Muscle of leg (tissue), 11 donors: ENCODE data around the gene ACKR4. TPM values are rescaled to one million over a fixed set of nuclear protein-coding genes. Genes with fewer than 3 reads are reported as not detected.
A peak's percentile ranks its signal among the peaks of the same experiment; 100 is the strongest.

ENCODE experiments used
- DNase-seq: peaks from one replicate; pipeline ENCODE4 v3.0.0; 2013
- H3K27ac ChIP-seq: one replicate; pipeline ENCODE4 v1.5.1; 2013; ENCODE audit warnings: mild to moderate bottlenecking, low read length, control low read depth
- H3K27me3 ChIP-seq: one replicate; pipeline ENCODE4 v1.6.1; 2013; ENCODE audit warnings: low read length; ENCODE audit not compliant: control insufficient read depth, insufficient read depth
- H3K36me3 ChIP-seq: one replicate; pipeline ENCODE4 v1.6.1; 2013; ENCODE audit warnings: low read length; ENCODE audit not compliant: control insufficient read depth, insufficient read depth
- H3K4me1 ChIP-seq: one replicate; pipeline ENCODE4 v1.6.1; 2013; ENCODE audit warnings: low read length; ENCODE audit not compliant: control insufficient read depth, insufficient read depth
- H3K4me3 ChIP-seq: one replicate; pipeline ENCODE4 v1.5.1; 2013; ENCODE audit warnings: low read length, control low read depth
- H3K9me3 ChIP-seq: replicated peaks from 2 replicates; pipeline ENCODE4 v1.6.1; 2013; ENCODE audit warnings: low read depth, low read length; ENCODE audit not compliant: control insufficient read depth
- WGBS: methylation state at CpG from one replicate; pipeline ENCODE4 v1.1.5; 2013; ENCODE audit warnings: missing lambda C conversion rate; ENCODE audit not compliant: insufficient coverage; 5-methylcytosine and 5-hydroxymethylcytosine counted together
- polyA plus RNA-seq, 8 donors: library from polyadenylated mRNA; unstranded; fragments of 120-200 nt; gene quantifications; one replicate each; pipeline versions ENCODE4 v1.2.1 to v1.2.3, GENCODE V29; 2013; ENCODE audit warnings: inconsistent platforms in 1 of 8, low replicate concordance in 1 of 8; ENCODE audit not compliant: insufficient read length in 8 of 8, insufficient read depth in 1 of 8
- total RNA-seq: library from RNA; stranded (reverse); fragments of 120-200 nt; gene quantifications from one replicate; pipeline ENCODE4 v1.2.4, GENCODE V29; 2013

ACKR4 gene
- total and polyA plus RNA-seq, 9 donors = 0.28 to 8.0 (median 0.68) TPM

DNA sequence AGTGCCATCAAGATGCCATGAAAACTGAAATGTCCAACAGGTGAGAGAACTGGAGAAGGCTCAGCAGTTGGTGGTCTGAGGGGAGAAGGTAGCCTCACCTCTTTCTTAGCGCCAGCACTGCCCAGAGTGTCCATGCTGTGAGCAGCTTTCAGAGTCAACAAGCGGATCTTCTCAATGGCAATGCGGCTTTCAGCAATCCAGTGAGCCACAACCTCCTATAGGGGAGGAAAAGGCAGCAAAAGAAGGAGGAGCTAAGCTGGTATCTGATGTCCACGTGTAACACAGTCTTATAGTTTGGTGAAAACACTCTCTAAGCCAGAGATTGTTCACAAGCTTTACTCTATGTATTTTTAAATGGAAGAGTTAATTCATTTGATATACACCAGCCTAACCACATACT lies 36.1 kb upstream of the ACKR4 start:
- no CpG with 5 or more reads among the region's 4 CpGs for WGBS

GRCh38 chr3:132563420-132564069 lies 33.5 kb upstream of the ACKR4 start:
- H3K36me3 ChIP-seq = peaks cover 5% of the 10 kb centered on the region
- peak; percentile 90 for DNase-seq
- no peaks in the 10 kb centered on the region for H3K9me3 ChIP-seq
- no peak overlapping the region for H3K4me3 ChIP-seq
- no CpG with 5 or more reads among the region's 4 CpGs for WGBS
- no peaks in the 10 kb centered on the region for H3K27me3 ChIP-seq
- no peaks in the 10 kb centered on the region for H3K4me1 ChIP-seq
- peak overlapping the region; percentile 57 for H3K27ac ChIP-seq

More for the DNA sequence above, 36.1 kb upstream of the ACKR4 start:
- Histone ChIP-seq H3K4me1 (no peaks in the 10 kb centered on the region), H3K9me3 (no peaks in the 10 kb centered on the region), H3K27ac (no peak overlapping the region), H3K4me3 (no peak overlapping the region), H3K36me3 (peaks cover 5% of the 10 kb centered on the region), H3K27me3 (no peaks in the 10 kb centered on the region)
- no peak for DNase-seq

DNA sequence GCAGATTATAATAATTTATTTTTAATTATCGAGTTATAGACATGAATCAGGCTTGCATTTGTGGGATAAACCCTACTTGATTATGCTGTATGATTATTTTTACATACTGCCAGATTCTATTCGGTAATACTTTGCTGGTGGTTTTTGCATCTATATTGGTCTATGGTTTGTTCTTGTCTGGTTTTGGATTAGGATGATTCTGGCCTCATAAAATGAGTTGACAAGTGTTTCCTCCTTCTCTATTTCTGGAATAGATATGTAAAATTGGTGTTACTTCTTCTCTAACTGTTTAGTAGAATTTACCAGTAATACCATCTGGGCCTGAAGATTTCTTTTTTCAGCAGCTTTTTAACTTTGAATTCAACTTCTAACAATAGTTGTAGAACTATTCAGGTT lies 33.0 kb upstream of the ACKR4 start:
- Histone ChIP-seq H3K27me3 (no peaks in the 10 kb centered on the region), H3K4me1 (no peaks in the 10 kb centered on the region), H3K4me3 (no peak overlapping the region), H3K36me3 (peaks cover 5% of the 10 kb centered on the region), H3K9me3 (no peaks in the 10 kb centered on the region), H3K27ac (peak overlapping the region; percentile 39)
- no CpG with 5 or more reads among the region's 2 CpGs for WGBS
- peak; percentile 59 for DNase-seq

DNA sequence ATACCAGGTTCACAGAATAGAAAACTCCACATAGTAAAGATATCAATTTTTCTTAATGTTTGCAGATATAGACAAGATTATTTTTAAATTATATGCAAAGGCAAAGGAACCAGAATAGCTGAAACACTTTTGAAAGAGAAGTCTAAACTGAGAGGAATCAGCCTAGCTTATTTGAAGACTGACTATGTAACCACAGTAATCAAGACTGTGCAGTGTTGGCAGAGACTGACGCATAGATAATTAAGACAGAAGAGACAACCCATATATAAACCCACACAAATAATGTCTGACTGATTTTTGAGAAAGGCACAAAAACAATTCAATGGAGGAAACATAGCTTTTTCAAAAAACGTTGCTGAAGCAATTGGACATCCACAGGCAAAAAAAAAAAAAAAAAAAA lies 28.6 kb upstream of the ACKR4 start:
- H3K4me3 ChIP-seq = no peak overlapping the region
- no peaks in the 10 kb centered on the region for H3K27me3 ChIP-seq
- H3K27ac ChIP-seq = no peak overlapping the region
- no peaks in the 10 kb centered on the region for H3K9me3 ChIP-seq
- WGBS = no CpG with 5 or more reads among the region's 2 CpGs
- no peak for DNase-seq
- H3K4me1 ChIP-seq = no peaks in the 10 kb centered on the region
- no peaks in the 10 kb centered on the region for H3K36me3 ChIP-seq

DNA sequence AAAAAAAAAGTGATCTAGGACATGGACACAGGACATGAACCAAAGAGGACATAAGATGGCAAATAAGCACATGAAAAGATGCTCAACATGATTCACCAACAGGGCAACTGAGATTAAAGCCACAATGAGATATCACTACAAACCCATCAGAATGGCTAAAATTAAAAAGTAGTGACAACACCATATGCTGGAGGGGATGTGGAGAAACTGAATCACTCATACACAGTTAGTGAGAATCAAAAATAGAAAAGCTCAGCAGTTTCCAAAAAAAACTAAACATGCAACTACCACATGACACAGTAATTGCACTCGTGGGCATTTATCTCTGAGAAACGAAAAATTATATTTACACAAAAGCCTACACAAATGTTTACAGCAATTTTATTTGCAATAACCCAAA lies 27.9 kb upstream of the ACKR4 start:
- Histone ChIP-seq H3K36me3 (no peaks in the 10 kb centered on the region), H3K4me1 (no peaks in the 10 kb centered on the region), H3K27ac (peak overlapping the region; percentile 31), H3K4me3 (no peak overlapping the region), H3K27me3 (no peaks in the 10 kb centered on the region), H3K9me3 (no peaks in the 10 kb centered on the region)
- WGBS = 60% methylated on average over 2 of the region's 2 CpGs
- peak; percentile 78 for DNase-seq

DNA sequence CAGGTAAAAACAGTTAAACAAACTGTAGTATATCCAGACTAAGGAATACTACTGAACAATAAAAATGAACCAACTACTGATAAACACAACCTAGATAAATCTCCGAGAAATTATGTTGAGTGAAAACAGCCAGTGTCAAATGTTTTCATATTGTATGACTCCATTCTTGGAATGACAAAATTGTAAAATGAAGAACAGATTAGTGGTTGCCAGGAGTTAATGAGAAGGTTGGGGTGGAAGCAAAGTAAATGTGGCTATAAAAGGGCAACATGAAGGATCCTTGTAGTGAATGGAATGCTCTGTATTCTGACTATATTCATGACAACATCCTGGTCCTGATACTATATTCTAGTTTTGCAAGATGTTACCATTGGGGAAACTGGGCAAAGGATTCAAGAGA lies 27.5 kb upstream of the ACKR4 start:
- no CpG with 5 or more reads among the region's 1 CpG for WGBS
- no peaks in the 10 kb centered on the region for H3K9me3 ChIP-seq
- no peak overlapping the region for H3K4me3 ChIP-seq
- no peaks in the 10 kb centered on the region for H3K36me3 ChIP-seq
- no peaks in the 10 kb centered on the region for H3K4me1 ChIP-seq
- H3K27me3 ChIP-seq = no peaks in the 10 kb centered on the region
- H3K27ac ChIP-seq = peak overlapping the region; percentile 45
- DNase-seq = no peak

DNA sequence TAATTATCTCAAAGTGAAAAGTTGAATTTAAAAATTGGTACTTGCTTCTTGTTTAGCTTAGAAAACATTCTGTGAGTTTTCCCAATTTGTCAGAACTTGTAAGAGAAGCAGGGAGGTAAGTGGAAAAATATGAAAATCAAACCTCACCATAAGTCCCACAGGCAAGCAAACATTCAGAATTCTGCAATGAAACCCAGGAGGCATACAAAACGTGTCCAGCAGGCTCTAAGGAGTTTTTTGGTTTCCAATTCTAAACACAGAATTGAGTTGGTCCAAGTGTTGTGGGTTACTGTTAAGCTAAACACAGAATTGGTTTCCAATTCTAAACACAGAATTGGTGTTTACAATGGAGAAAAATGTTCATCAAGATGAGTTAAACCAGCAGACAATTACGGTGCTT lies 27.1 kb upstream of the ACKR4 start:
- H3K4me3 ChIP-seq = no peak overlapping the region
- no peaks in the 10 kb centered on the region for H3K36me3 ChIP-seq
- no peaks in the 10 kb centered on the region for H3K9me3 ChIP-seq
- WGBS = no CpG with 5 or more reads among the region's 2 CpGs
- DNase-seq = peak; percentile 67
- no peaks in the 10 kb centered on the region for H3K4me1 ChIP-seq
- H3K27ac ChIP-seq = peak overlapping the region; percentile 2
- no peaks in the 10 kb centered on the region for H3K27me3 ChIP-seq

- Histone ChIP-seq H3K27me3 (no peaks in the 10 kb centered on the region), H3K9me3 (no peaks in the 10 kb centered on the region), H3K4me1 (no peaks in the 10 kb centered on the region), H3K36me3 (peaks cover 5% of the 10 kb centered on the region), H3K27ac (peak overlapping the region; percentile 68), H3K4me3 (no peak overlapping the region)
- peak; percentile 94 for DNase-seq
- no CpG with 5 or more reads among the region's 5 CpGs for WGBS
These were observed 23.3 kb upstream of the ACKR4 start for GRCh38 chr3:132573797-132574211.

DNA sequence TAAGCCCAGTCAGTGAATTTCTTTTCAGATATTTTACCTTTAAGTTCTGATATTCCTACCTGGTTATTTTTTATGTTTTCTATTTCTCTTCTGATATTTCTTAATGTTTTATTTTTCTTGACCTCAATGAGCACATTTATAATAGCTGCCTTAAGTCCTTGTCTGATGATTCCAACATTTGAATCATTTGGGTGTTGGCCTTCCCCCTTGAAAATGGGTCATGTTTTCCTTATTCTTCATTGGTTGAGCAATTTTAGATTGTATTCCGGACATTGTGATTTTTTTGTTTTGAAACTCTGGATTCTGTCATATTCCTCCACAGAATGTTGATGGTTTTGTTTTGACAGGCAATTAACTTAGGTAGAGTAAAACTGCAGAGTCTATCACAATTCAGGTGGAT lies 9.7 kb upstream of the ACKR4 start:
- Histone ChIP-seq H3K4me1 (no peaks in the 10 kb centered on the region), H3K4me3 (no peak overlapping the region), H3K27ac (no peak overlapping the region), H3K9me3 (no peaks in the 10 kb centered on the region), H3K27me3 (no peaks in the 10 kb centered on the region), H3K36me3 (no peaks in the 10 kb centered on the region)
- DNase-seq = no peak
- WGBS = no CpG with 5 or more reads among the region's 1 CpG

- Histone ChIP-seq H3K36me3 (no peaks in the 10 kb centered on the region), H3K27me3 (no peaks in the 10 kb centered on the region), H3K27ac (no peak overlapping the region), H3K4me3 (no peak overlapping the region), H3K4me1 (no peaks in the 10 kb centered on the region), H3K9me3 (no peaks in the 10 kb centered on the region)
- peak; percentile 32 for DNase-seq
These were observed 4.9 kb upstream of the ACKR4 start for GRCh38 chr3:132592216-132592615.
